Measurements from ENCODE around the gene UBE3B. TPM values are rescaled to one million over a fixed set of nuclear protein-coding genes. Genes with fewer than 3 reads are reported as not detected.
A peak's percentile ranks its signal among the peaks of the same experiment; 100 is the strongest.

UBE3B gene
- total RNA-seq, 2 donors from 2014 or later = 32.0 to 39.8 TPM

GRCh38 chr12:109560867-109561710 lies 83.7 kb downstream of the UBE3B start:
- no peaks in the 10 kb centered on the region for H3K9me3 ChIP-seq (ENCODE audit: control insufficient read depth, low read length)
- H3K36me3 ChIP-seq (ENCODE audit: control insufficient read depth, insufficient read depth, low read length) = peaks cover 6% of the 10 kb centered on the region
- no peak overlapping the region for H3K9ac ChIP-seq (ENCODE audit: extremely low read depth, low read length, poor library complexity, severe bottlenecking)
- WGBS, 2 experiments (ENCODE audit: insufficient coverage in 1 of 2, insufficient read length in 1 of 2) = 90 to 92% methylated on average over 19 to 30 of the region's 30 CpGs
- H3K27ac ChIP-seq (ENCODE audit: low read depth, low read length) = no peak overlapping the region
- no peak overlapping the region for H3K4me3 ChIP-seq (ENCODE audit: low read length)
- DNase-seq = peak; percentile 47
- Mint-ChIP-seq H3K4me1 (no peaks in the 10 kb centered on the region), H3K27ac (no peak overlapping the region), H3K27me3 (ENCODE audit: insufficient read depth) (no peaks in the 10 kb centered on the region), H3K9me3 (peaks cover 4% of the 10 kb centered on the region), H3K36me3 (ENCODE audit: low read depth) (peaks cover 11% of the 10 kb centered on the region), H3K4me3 (no peak overlapping the region)
- no peaks in the 10 kb centered on the region for H3K27me3 ChIP-seq (ENCODE audit: control insufficient read depth, insufficient read depth, low read length, poor library complexity, severe bottlenecking)
- no peak for TF ChIP-seq CTCF (conservative IDR thresholded peaks at IDR 0.05)
- H3K4me1 ChIP-seq (ENCODE audit: control insufficient read depth, insufficient read depth, low read length) = no peaks in the 10 kb centered on the region

DNA sequence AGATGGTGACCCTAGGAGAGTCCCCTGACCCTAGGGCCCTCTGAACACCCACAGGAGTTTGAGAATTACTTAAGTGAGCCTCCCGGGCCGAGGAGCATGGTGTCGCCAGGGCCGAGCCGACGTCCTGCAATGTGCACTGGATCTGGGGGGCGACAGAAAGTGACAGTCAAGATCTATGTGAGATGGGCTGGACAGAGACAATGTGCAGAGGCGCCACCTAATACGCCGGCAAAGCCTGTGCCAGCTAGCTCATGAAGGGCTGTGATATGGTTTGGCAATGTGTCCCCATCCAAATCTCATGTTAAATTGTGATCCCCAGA lies 84.2 kb downstream of the UBE3B start:
- Mint-ChIP-seq H3K4me3 (no peak overlapping the region), H3K27ac (no peak overlapping the region), H3K9me3 (peaks cover 4% of the 10 kb centered on the region), H3K36me3 (ENCODE audit: low read depth) (peaks cover 13% of the 10 kb centered on the region), H3K4me1 (no peaks in the 10 kb centered on the region), H3K27me3 (ENCODE audit: insufficient read depth) (no peaks in the 10 kb centered on the region)
- Histone ChIP-seq H3K27ac (ENCODE audit: low read depth, low read length) (no peak overlapping the region), H3K9me3 (ENCODE audit: control insufficient read depth, low read length) (no peaks in the 10 kb centered on the region), H3K9ac (ENCODE audit: extremely low read depth, low read length, poor library complexity, severe bottlenecking) (no peak overlapping the region), H3K27me3 (ENCODE audit: control insufficient read depth, insufficient read depth, low read length, poor library complexity, severe bottlenecking) (no peaks in the 10 kb centered on the region), H3K36me3 (ENCODE audit: control insufficient read depth, insufficient read depth, low read length) (peaks cover 6% of the 10 kb centered on the region), H3K4me1 (ENCODE audit: control insufficient read depth, insufficient read depth, low read length) (no peaks in the 10 kb centered on the region), H3K4me3 (ENCODE audit: low read length) (no peak overlapping the region)
- TF ChIP-seq CTCF (conservative IDR thresholded peaks at IDR 0.05) = no peak
- WGBS, 2 experiments (ENCODE audit: insufficient coverage in 1 of 2, insufficient read length in 1 of 2) = 97 to 98% methylated on average over 10 of the region's 10 CpGs
- DNase-seq = no peak

GRCh38 chr12:109562871-109563270 lies 85.4 kb downstream of the UBE3B start:
- H3K27me3 ChIP-seq (ENCODE audit: control insufficient read depth, insufficient read depth, low read length, poor library complexity, severe bottlenecking) = no peaks in the 10 kb centered on the region
- no peak for TF ChIP-seq CTCF (conservative IDR thresholded peaks at IDR 0.05)
- Mint-ChIP-seq H3K9me3 (peaks cover 4% of the 10 kb centered on the region), H3K27ac (no peak overlapping the region), H3K36me3 (ENCODE audit: low read depth) (peaks cover 20% of the 10 kb centered on the region), H3K27me3 (ENCODE audit: insufficient read depth) (no peaks in the 10 kb centered on the region), H3K4me1 (no peaks in the 10 kb centered on the region), H3K4me3 (no peak overlapping the region)
- H3K4me3 ChIP-seq (ENCODE audit: low read length) = no peak overlapping the region
- H3K27ac ChIP-seq (ENCODE audit: low read depth, low read length) = no peak overlapping the region
- H3K36me3 ChIP-seq (ENCODE audit: control insufficient read depth, insufficient read depth, low read length) = peaks cover 6% of the 10 kb centered on the region
- no peak overlapping the region for H3K9ac ChIP-seq (ENCODE audit: extremely low read depth, low read length, poor library complexity, severe bottlenecking)
- WGBS, 2 experiments (ENCODE audit: insufficient coverage in 1 of 2, insufficient read length in 1 of 2) = 85 to 91% methylated on average over 3 to 4 of the region's 4 CpGs
- DNase-seq = no peak
- H3K4me1 ChIP-seq (ENCODE audit: control insufficient read depth, insufficient read depth, low read length) = no peaks in the 10 kb centered on the region
- no peaks in the 10 kb centered on the region for H3K9me3 ChIP-seq (ENCODE audit: control insufficient read depth, low read length)
